Small intestine (tissue), 7 donors: ENCODE results near the gene FKBP1C. TPM values are rescaled to one million over a fixed set of nuclear protein-coding genes. Genes with fewer than 3 reads are reported as not detected.
"Not testable (repeated sequence)": the region's sequence is repeated elsewhere in the genome, so short reads cannot be mapped to it uniquely, and the experiment has no call there.

Experiments
- DNase-seq, 2 donors: peaks; one replicate each; pipeline versions ENCODE4 v3.0.0 to v3.0.0-alpha.2; 2013
- FAIRE-seq: peaks from 2 replicates; lab custom pipeline; 2012; peaks lifted over from hg19 to GRCh38; lab: Jason Lieb, UNC
- H3K27ac ChIP-seq, 3 donors: one replicate each; pipeline ENCODE4 v1.5.1; 2013; ENCODE audit warnings: low read length in 2 of 3, mild to moderate bottlenecking in 2 of 3, control low read depth in 1 of 3, inconsistent platforms in 1 of 3, low read depth in 1 of 3, moderate library complexity in 1 of 3
- H3K27me3 ChIP-seq, 3 donors: one replicate each; pipeline ENCODE4 v1.6.1; 2013; ENCODE audit warnings: low read length in 3 of 3, inconsistent platforms in 1 of 3; ENCODE audit not compliant: control insufficient read depth in 3 of 3, insufficient read depth in 3 of 3
- H3K36me3 ChIP-seq, 3 donors: one replicate each; pipeline ENCODE4 v1.6.1; 2013; ENCODE audit warnings: low read length in 3 of 3, inconsistent platforms in 1 of 3, low read depth in 1 of 3, mild to moderate bottlenecking in 1 of 3, moderate library complexity in 1 of 3; ENCODE audit not compliant: control insufficient read depth in 3 of 3, insufficient read depth in 2 of 3
- H3K4me1 ChIP-seq, 3 donors: one replicate each; pipeline ENCODE4 v1.6.1; 2013; ENCODE audit warnings: low read length in 2 of 3, inconsistent platforms in 1 of 3, low read depth in 1 of 3, mild to moderate bottlenecking in 1 of 3, moderate library complexity in 1 of 3; ENCODE audit not compliant: control insufficient read depth in 3 of 3, insufficient read depth in 2 of 3
- H3K4me3 ChIP-seq, 3 donors: one replicate each; pipeline ENCODE4 v1.5.1; 2013; ENCODE audit warnings: low read length in 3 of 3, control low read depth in 1 of 3, inconsistent platforms in 1 of 3, low read depth in 1 of 3, mild to moderate bottlenecking in 1 of 3, moderate library complexity in 1 of 3
- H3K9me3 ChIP-seq, 2 donors: one replicate each; pipeline ENCODE4 v1.6.1; 2013; ENCODE audit warnings: low read depth in 1 of 2, low read length in 1 of 2; ENCODE audit not compliant: control insufficient read depth in 2 of 2, insufficient read depth in 1 of 2
- WGBS, 3 donors: extraction: QIAGEN DNeasy Blood & Tissue Kit; methylation state at CpG; one replicate each; pipeline ENCODE4 v1.1.7; 2013; 5-methylcytosine and 5-hydroxymethylcytosine counted together
- polyA plus RNA-seq, 4 donors: library from polyadenylated mRNA; stranded (reverse) in 3 of 4; unstranded in 1 of 4; fragments of 200-250 nt in 3 of 4; fragments of 120-200 nt in 1 of 4; gene quantifications; one replicate each; pipeline versions ENCODE4 v1.2.1 to v1.2.3, GENCODE V29; 2013
- donor health status: healthy with polysubstance abuse.
- donor health status: control.
- donor health status: control.
- donor health status: Bipolar disorder and iron deficiency.
- donor health status: healthy.

Gene FKBP1C
- polyA plus RNA-seq, 4 donors, result 0.45 to 1.4 (median 1.2) TPM

GRCh38 chr6:63230511-63230910, 19.2 kb downstream of the FKBP1C start:
- not testable (repeated sequence) for H3K36me3 ChIP-seq, H3K4me3 ChIP-seq, H3K27me3 ChIP-seq, DNase-seq, H3K4me1 ChIP-seq, FAIRE-seq, H3K27ac ChIP-seq
- peaks cover 0 to 14% of the 10 kb centered on the region in 2 donors for H3K9me3 ChIP-seq
- WGBS, 3 donors, result 69 to 85% (median 72%) methylated on average over 8 to 12 of the region's 12 CpGs

GRCh38 chr6:63236398-63236817, 25.1 kb downstream of the FKBP1C start:
- WGBS, 3 donors, result 51 to 60% (median 54%) methylated on average over 3 of the region's 3 CpGs
- no peak for FAIRE-seq

DNA sequence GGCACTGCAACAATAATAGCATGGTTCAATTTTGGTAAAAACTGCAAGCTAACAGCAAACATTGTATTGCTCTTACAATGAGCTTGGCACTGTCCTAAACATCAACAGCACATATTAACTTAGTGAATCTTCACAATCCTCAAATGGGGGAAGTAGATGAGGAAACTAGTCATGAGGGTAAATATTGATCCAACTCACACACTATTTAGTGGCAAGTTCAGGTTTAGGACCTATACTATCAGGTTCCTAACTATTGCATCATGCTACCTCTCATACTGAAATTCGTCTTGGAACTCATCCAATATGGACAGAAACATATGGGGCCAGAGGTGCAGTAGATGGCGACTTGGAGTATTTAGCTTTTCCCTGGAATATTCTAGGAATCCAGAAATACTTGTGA, 34.2 kb downstream of the FKBP1C start:
- no peak overlapping the region for H3K4me3 ChIP-seq
- H3K27ac ChIP-seq, result no peak overlapping the region
- DNase-seq, result no peak
- no peaks in the 10 kb centered on the region for H3K36me3 ChIP-seq
- FAIRE-seq, result no peak
- 59 to 63% (median 63%) methylated on average over 2 of the region's 2 CpGs for WGBS, 3 donors
- H3K27me3 ChIP-seq, result no peaks in the 10 kb centered on the region
- no peaks in the 10 kb centered on the region for H3K4me1 ChIP-seq
- no peaks in the 10 kb centered on the region for H3K9me3 ChIP-seq

More at GRCh38 chr6:63236398-63236817, 25.1 kb downstream of the FKBP1C start:
- Histone ChIP-seq H3K36me3 (no peaks in the 10 kb centered on the region), H3K9me3 (no peaks in the 10 kb centered on the region), H3K27me3 (no peaks in the 10 kb centered on the region), H3K4me1 (no peaks in the 10 kb centered on the region), H3K4me3 (no peak overlapping the region), H3K27ac (no peak overlapping the region)
- DNase-seq, result no peak

DNA sequence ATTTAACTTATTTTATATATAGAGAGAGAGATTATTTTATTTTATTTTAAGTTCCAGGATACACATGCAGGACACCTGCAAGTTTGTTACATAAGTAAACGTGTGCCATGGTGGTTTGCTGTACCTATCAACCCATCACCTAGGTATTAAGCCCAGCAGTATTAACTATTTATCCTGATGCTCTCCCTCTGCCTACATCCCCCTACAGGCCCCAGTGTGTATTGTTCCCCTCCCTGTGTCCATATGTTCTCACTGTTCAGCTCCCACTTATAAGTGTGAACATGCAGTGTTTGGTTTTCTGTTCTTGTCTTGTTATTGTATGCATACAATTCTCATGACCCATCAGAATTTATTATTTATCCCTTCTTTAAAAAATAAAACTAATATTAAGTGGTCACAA, 34.6 kb downstream of the FKBP1C start:
- 68 to 83% (median 77%) methylated on average over 1 of the region's 1 CpG for WGBS, 3 donors
- H3K4me3 ChIP-seq, result no peak overlapping the region
- FAIRE-seq, result no peak
- H3K27ac ChIP-seq, result no peak overlapping the region
- H3K9me3 ChIP-seq, result no peaks in the 10 kb centered on the region
- no peaks in the 10 kb centered on the region for H3K36me3 ChIP-seq
- DNase-seq, result no peak
- no peaks in the 10 kb centered on the region for H3K4me1 ChIP-seq
- H3K27me3 ChIP-seq, result no peaks in the 10 kb centered on the region

DNA sequence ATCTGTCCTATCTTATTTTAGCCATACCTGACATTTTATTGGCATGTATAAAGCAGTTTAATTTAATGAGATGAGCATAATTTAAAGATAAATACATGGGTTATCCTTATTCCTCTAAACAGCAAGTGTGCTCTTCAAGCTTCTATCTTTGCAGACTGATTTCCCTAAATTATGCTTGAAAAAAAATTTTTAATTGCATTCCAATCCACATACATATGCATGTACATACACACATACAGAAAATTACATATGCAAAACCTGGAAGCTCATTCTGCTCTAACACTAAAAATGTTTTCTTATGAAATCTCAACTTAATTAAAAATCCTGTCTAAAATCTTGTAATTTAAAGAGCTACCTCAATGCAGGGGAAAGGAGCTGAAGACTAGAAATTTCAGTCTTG, 35.3 kb downstream of the FKBP1C start:
- Histone ChIP-seq H3K9me3 (no peaks in the 10 kb centered on the region), H3K4me3 (no peak overlapping the region), H3K4me1 (no peaks in the 10 kb centered on the region), H3K27ac (no peak overlapping the region), H3K27me3 (no peaks in the 10 kb centered on the region), H3K36me3 (no peaks in the 10 kb centered on the region)
- DNase-seq (no peak), FAIRE-seq (no peak)

GRCh38 chr6:63249875-63250482, 38.7 kb downstream of the FKBP1C start:
- FAIRE-seq (no peak), DNase-seq (peak in 1 of 2 donors; percentile 5)
- 62 to 84% (median 67%) methylated on average over 3 of the region's 3 CpGs for WGBS, 3 donors

DNA sequence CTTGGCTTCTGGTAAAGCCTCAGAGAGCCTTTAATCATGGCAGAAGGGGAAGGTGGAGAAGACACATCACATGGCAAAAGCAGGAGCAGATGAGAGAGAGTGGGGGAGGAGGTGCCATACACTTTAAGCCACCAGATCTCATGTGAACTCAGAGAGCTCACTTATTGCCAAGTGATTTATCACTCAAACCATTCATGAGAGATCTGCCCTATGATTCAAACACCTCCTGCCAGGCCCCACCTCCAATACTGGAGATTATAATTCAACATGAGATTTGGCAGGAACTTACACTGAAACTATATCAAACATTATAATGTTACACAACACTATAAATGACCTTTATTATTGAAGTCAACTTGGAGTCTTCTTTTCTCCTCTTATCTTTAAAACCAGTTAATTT, 47.9 kb downstream of the FKBP1C start:
- no peak overlapping the region for H3K4me3 ChIP-seq
- no peaks in the 10 kb centered on the region for H3K36me3 ChIP-seq
- H3K9me3 ChIP-seq, result no peaks in the 10 kb centered on the region
- H3K27ac ChIP-seq, result no peak overlapping the region
- H3K27me3 ChIP-seq, result no peaks in the 10 kb centered on the region
- DNase-seq, result no peak
- no peaks in the 10 kb centered on the region for H3K4me1 ChIP-seq
- no peak for FAIRE-seq

More at GRCh38 chr6:63249875-63250482, 38.7 kb downstream of the FKBP1C start:
- H3K4me1 ChIP-seq, result no peaks in the 10 kb centered on the region
- H3K27ac ChIP-seq, result no peak overlapping the region
- H3K27me3 ChIP-seq, result no peaks in the 10 kb centered on the region
- no peaks in the 10 kb centered on the region for H3K9me3 ChIP-seq
- H3K36me3 ChIP-seq, result no peaks in the 10 kb centered on the region
- H3K4me3 ChIP-seq, result no peak overlapping the region

- Histone ChIP-seq H3K4me3 (no peak overlapping the region), H3K4me1 (no peaks in the 10 kb centered on the region), H3K27me3 (no peaks in the 10 kb centered on the region), H3K27ac (no peak overlapping the region), H3K36me3 (no peaks in the 10 kb centered on the region), H3K9me3 (no peaks in the 10 kb centered on the region)
- no peak for FAIRE-seq
- WGBS, 3 donors, result 72 to 85% (median 74%) methylated on average over 3 of the region's 3 CpGs
- no peak for DNase-seq
These were observed 50.6 kb downstream of the FKBP1C start for GRCh38 chr6:63261820-63262219.
